HTR-8/SVneo (cell line): ENCODE measurements around the gene SCUBE1.
"Not testable (repeated sequence)": the region's sequence is repeated elsewhere in the genome, so short reads cannot be mapped to it uniquely, and the experiment has no call there.

Experiments used
- DNase-seq: peaks from one replicate; pipeline ENCODE4 v3.0.0; 2011; ENCODE audit warnings: low spot score, mixed read lengths; ENCODE audit not compliant: insufficient read length
- FAIRE-seq: peaks from 2 replicates; lab custom pipeline; 2011; peaks lifted over from hg19 to GRCh38; lab: Jason Lieb, UNC

The SCUBE1 gene

GRCh38 chr22:43363315-43364168 lies 20.4 kb upstream of the SCUBE1 start:
- DNase-seq (no peak), FAIRE-seq (no peak)

GRCh38 chr22:43360576-43360975 lies 17.4 kb upstream of the SCUBE1 start:
- no peak for DNase-seq
- no peak for FAIRE-seq

- FAIRE-seq = no peak
Observed at GRCh38 chr22:43356881-43357280, 13.7 kb upstream of the SCUBE1 start.

GRCh38 chr22:43355688-43356087 lies 12.5 kb upstream of the SCUBE1 start:
- not testable (repeated sequence) for DNase-seq, FAIRE-seq

More at GRCh38 chr22:43356881-43357280, 13.7 kb upstream of the SCUBE1 start:
- no peak for DNase-seq

GRCh38 chr22:43351966-43352345 lies 8.8 kb upstream of the SCUBE1 start:
- FAIRE-seq = no peak
- DNase-seq = no peak

GRCh38 chr22:43349636-43350035 lies 6.5 kb upstream of the SCUBE1 start:
- FAIRE-seq = no peak

GRCh38 chr22:43346521-43346929 lies 3.4 kb upstream of the SCUBE1 start:
- peak; percentile 72 for DNase-seq
- FAIRE-seq = peak; percentile 23

More at GRCh38 chr22:43349636-43350035, 6.5 kb upstream of the SCUBE1 start:
- DNase-seq = no peak

GRCh38 chr22:43345761-43346301 lies 2.7 kb upstream of the SCUBE1 start:
- DNase-seq (no peak), FAIRE-seq (no peak)

- no peak for FAIRE-seq
- no peak for DNase-seq
Observed at GRCh38 chr22:43345356-43345755, 2.2 kb upstream of the SCUBE1 start.

- FAIRE-seq = no peak
- no peak for DNase-seq
Observed at GRCh38 chr22:43344520-43344787, 1.3 kb upstream of the SCUBE1 start.

- FAIRE-seq = no peak
- no peak for DNase-seq
Observed at GRCh38 chr22:43343670-43344519, 723 bp upstream of the SCUBE1 start.

- no peak for FAIRE-seq
- no peak for DNase-seq
Observed at GRCh38 chr22:43342347-43343261, 568 bp downstream of the SCUBE1 start.

- FAIRE-seq (no peak), DNase-seq (no peak)
Observed at GRCh38 chr22:43341565-43341964, 1.6 kb downstream of the SCUBE1 start.

GRCh38 chr22:43338766-43339345 lies 4.3 kb downstream of the SCUBE1 start:
- DNase-seq (no peak), FAIRE-seq (no peak)

GRCh38 chr22:43337946-43338345 lies 5.2 kb downstream of the SCUBE1 start:
- no peak for FAIRE-seq
- DNase-seq = no peak

- FAIRE-seq = no peak
Observed at GRCh38 chr22:43337385-43337784, 5.8 kb downstream of the SCUBE1 start.

GRCh38 chr22:43334378-43334777 lies 8.8 kb downstream of the SCUBE1 start:
- FAIRE-seq (peak; percentile 76), DNase-seq (no peak)

More at GRCh38 chr22:43337385-43337784, 5.8 kb downstream of the SCUBE1 start:
- DNase-seq = no peak

- no peak for DNase-seq
- no peak for FAIRE-seq
Observed at GRCh38 chr22:43333978-43334377, 9.2 kb downstream of the SCUBE1 start.

GRCh38 chr22:43333156-43333555 lies 10.0 kb downstream of the SCUBE1 start:
- no peak for FAIRE-seq
- no peak for DNase-seq

- FAIRE-seq (no peak), DNase-seq (no peak)
Observed at GRCh38 chr22:43331698-43332097, 11.5 kb downstream of the SCUBE1 start.
